Mesothelial cell of epicardium (in vitro differentiated cells): ENCODE results near the gene RANBP1. TPM values are rescaled to one million over a fixed set of nuclear protein-coding genes. Genes with fewer than 3 reads are reported as not detected.

Source experiments
- DNase-seq, 2 experiments: peaks; one replicate each; pipeline ENCODE4 v3.0.0; 2021; ENCODE audit warnings: low spot score in 2 of 2; ENCODE audit not compliant: unreplicated experiment in 2 of 2
- H3K27ac Mint-ChIP-seq: 2 replicates; pipeline ENCODE4 v1.8.0; 2021; ENCODE audit warnings: mixed read lengths
- H3K27me3 Mint-ChIP-seq: 2 replicates; pipeline ENCODE4 v1.8.0; 2021; ENCODE audit warnings: low read depth, mixed read lengths
- H3K36me3 Mint-ChIP-seq: 2 replicates; pipeline ENCODE4 v1.8.0; 2021; ENCODE audit warnings: mixed read lengths
- H3K4me1 Mint-ChIP-seq: 2 replicates; pipeline ENCODE4 v1.8.0; 2021; ENCODE audit warnings: mixed read lengths
- H3K4me3 Mint-ChIP-seq: 2 replicates; pipeline ENCODE4 v1.8.0; 2021; ENCODE audit warnings: mild to moderate bottlenecking, moderate library complexity, mixed read lengths
- H3K9me3 Mint-ChIP-seq: 2 replicates; pipeline ENCODE4 v1.8.0; 2021; ENCODE audit warnings: mixed read lengths
- total RNA-seq: library from RNA; stranded (reverse); gene quantifications from 3 replicates; pipeline ENCODE4 v1.2.1, GENCODE V29; 2021
- TF ChIP-seq, protein P1 (sequence below): fragments of 200-600 bp; sonication (generic); IDR thresholded peaks from one replicate; pipeline ENCODE4 v1.5.0; 2021; ENCODE audit warnings: antibody characterized with exemption; ENCODE audit not compliant: unreplicated experiment

Gene RANBP1
- total RNA-seq, 1 donor from 2014 or later: 154 TPM

DNA sequence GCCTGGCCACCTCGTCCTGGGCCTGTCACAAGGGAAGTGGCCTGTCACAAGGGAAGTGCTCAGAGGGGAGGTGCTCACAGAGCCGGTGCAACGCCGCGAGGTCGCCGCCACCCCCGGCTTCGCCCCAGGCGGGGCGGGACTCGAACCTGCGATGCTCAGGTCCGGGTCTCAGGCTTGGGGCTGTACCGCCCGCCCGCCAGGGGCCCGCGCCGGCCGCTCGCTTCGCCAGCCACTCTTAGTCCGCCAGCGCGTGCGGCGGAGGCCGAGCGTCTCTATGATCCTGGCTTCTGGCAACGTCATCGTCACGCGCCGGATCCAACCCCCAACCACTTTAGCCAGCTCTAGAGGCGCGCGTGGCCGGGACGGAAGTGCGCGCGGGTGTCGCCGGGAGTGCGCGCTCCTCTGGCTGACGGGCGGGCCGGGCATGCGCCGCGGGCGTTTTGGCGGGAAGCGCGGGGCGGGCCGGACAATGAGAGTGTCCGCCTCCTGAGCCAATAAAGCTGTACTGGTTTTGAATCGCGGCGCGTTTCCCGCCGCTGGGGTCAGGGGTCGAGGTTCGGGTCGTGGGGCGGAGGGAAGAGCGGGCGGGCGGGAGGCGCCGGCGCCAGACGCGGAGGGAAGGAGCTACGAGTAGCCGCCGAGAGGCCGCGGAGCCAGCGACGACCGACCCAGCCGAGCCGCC, 1.2 kb downstream of the RANBP1 start, which contains the start of gene TRMT2A:
Gene TRMT2A, minus strand, starts transcription at position 276 of the 682 bp plus-strand sequence. CDS start 320 bp downstream, outside the sequence.
- peak within 1 kb of the TSS; percentile 95 for H3K27ac Mint-ChIP-seq
- no peaks in the 10 kb centered on the region for H3K9me3 Mint-ChIP-seq
- DNase-seq: peak; percentile 95 to 98
- H3K4me1 Mint-ChIP-seq: peaks cover 18% of the 10 kb centered on the region
- H3K27me3 Mint-ChIP-seq: no peaks in the 10 kb centered on the region
- TF ChIP-seq, protein P1, sequence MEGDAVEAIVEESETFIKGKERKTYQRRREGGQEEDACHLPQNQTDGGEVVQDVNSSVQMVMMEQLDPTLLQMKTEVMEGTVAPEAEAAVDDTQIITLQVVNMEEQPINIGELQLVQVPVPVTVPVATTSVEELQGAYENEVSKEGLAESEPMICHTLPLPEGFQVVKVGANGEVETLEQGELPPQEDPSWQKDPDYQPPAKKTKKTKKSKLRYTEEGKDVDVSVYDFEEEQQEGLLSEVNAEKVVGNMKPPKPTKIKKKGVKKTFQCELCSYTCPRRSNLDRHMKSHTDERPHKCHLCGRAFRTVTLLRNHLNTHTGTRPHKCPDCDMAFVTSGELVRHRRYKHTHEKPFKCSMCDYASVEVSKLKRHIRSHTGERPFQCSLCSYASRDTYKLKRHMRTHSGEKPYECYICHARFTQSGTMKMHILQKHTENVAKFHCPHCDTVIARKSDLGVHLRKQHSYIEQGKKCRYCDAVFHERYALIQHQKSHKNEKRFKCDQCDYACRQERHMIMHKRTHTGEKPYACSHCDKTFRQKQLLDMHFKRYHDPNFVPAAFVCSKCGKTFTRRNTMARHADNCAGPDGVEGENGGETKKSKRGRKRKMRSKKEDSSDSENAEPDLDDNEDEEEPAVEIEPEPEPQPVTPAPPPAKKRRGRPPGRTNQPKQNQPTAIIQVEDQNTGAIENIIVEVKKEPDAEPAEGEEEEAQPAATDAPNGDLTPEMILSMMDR: no peak
- peak within 1 kb of the TSS; percentile 84 for H3K4me3 Mint-ChIP-seq
- peaks cover 9% of the 10 kb centered on the region for H3K36me3 Mint-ChIP-seq

- no peaks in the 10 kb centered on the region for H3K9me3 Mint-ChIP-seq
- TF ChIP-seq, protein P1: no peak
- H3K27ac Mint-ChIP-seq: peak overlapping the region; percentile 91
- DNase-seq: no peak
- no peaks in the 10 kb centered on the region for H3K27me3 Mint-ChIP-seq
- peaks cover 13% of the 10 kb centered on the region for H3K36me3 Mint-ChIP-seq
- peaks cover 18% of the 10 kb centered on the region for H3K4me1 Mint-ChIP-seq
- peak overlapping the region; percentile 84 for H3K4me3 Mint-ChIP-seq
Measured at GRCh38 chr22:20117633-20118299, 1.9 kb downstream of the RANBP1 start.

DNA sequence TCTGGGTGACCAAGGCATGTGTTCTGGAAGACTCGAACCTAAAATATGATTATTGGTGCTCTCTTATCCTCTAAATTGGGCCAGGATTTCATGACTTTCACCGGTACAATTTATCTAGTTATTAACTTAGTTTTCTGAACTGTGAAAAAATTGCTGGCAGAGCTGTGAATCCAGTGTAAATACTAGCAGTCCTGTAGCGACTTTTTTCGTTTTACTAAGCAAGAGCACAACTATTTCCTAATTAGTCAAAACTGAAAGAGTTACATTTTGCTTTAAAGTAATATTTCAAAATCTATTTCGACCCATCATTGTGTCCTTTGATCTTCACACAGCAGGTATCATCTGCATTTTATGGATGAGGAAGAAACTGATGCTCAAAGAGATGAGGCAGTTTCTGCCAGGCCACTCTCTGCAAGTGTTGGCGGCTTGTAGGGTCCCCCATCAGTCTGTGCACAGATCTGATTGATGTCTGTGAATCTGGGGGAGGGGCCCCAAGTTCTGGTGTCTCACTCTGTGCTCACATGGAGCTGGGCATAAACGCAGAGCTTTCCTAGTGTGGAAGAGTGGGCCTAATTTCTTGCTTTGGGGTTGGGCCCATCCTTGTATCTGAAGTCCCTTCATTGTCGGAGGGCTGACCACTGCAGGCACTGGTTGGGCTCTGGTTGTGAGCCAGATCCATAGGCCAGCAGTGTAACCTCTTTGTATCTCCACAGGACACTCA, 2.6 kb downstream of the RANBP1 start:
- Mint-ChIP-seq H3K36me3 (peaks cover 13% of the 10 kb centered on the region), H3K27me3 (no peaks in the 10 kb centered on the region), H3K4me3 (peak overlapping the region; percentile 84), H3K4me1 (peaks cover 18% of the 10 kb centered on the region), H3K27ac (peak overlapping the region; percentile 91), H3K9me3 (no peaks in the 10 kb centered on the region)
- no peak for DNase-seq
- TF ChIP-seq, protein P1: no peak

- Mint-ChIP-seq H3K9me3 (no peaks in the 10 kb centered on the region), H3K4me1 (peaks cover 14% of the 10 kb centered on the region), H3K4me3 (no peak overlapping the region), H3K36me3 (peaks cover 12% of the 10 kb centered on the region), H3K27ac (no peak overlapping the region), H3K27me3 (no peaks in the 10 kb centered on the region)
- TF ChIP-seq, protein P1: no peak
- DNase-seq: no peak
Measured at GRCh38 chr22:20121856-20122415, 6.0 kb downstream of the RANBP1 start.

- Mint-ChIP-seq H3K9me3 (no peaks in the 10 kb centered on the region), H3K27me3 (no peaks in the 10 kb centered on the region), H3K36me3 (peaks cover 15% of the 10 kb centered on the region), H3K4me1 (peaks cover 8% of the 10 kb centered on the region), H3K27ac (no peak overlapping the region), H3K4me3 (no peak overlapping the region)
- DNase-seq: no peak
- TF ChIP-seq, protein P1: no peak
Measured at GRCh38 chr22:20123366-20124082, 7.6 kb downstream of the RANBP1 start.
